ENCODE results near the gene CHRNA4.

DNA sequence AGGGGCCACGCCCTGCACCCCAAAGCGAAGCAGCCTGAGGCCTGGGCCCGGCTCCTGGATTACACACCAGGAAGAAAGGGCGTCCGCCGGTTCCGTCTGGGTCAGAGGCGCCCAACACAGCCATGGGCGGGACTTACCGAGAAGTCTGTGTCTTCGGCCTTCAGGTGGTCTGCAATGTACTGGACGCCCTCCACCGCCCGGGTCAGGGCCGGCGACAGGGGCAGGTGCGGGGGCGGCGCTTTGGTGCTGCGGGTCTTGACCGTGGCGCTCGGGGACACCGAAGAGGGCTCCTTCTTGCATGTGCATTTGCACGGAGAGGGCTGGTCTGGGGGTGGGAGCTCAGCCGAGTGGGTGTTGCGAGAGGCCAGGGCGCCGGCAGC lies 11.6 kb downstream of the CHRNA4 start:
- no peak for TF ChIP-seq POLR2A (IDR thresholded peaks at IDR 0.05)
- TF ChIP-seq, protein P1, sequence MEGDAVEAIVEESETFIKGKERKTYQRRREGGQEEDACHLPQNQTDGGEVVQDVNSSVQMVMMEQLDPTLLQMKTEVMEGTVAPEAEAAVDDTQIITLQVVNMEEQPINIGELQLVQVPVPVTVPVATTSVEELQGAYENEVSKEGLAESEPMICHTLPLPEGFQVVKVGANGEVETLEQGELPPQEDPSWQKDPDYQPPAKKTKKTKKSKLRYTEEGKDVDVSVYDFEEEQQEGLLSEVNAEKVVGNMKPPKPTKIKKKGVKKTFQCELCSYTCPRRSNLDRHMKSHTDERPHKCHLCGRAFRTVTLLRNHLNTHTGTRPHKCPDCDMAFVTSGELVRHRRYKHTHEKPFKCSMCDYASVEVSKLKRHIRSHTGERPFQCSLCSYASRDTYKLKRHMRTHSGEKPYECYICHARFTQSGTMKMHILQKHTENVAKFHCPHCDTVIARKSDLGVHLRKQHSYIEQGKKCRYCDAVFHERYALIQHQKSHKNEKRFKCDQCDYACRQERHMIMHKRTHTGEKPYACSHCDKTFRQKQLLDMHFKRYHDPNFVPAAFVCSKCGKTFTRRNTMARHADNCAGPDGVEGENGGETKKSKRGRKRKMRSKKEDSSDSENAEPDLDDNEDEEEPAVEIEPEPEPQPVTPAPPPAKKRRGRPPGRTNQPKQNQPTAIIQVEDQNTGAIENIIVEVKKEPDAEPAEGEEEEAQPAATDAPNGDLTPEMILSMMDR (IDR thresholded peaks at IDR 0.05): no peak
- no peak for TF ChIP-seq EP300 (IDR thresholded peaks at IDR 0.05; ENCODE audit: low read depth)
